Tibial artery (tissue), 4 donors: Measurements from ENCODE around the gene MCFD2.

ENCODE experiments used
- DNase-seq, 2 donors: peaks; one replicate each; pipeline ENCODE4 v3.0.0-alpha.2; 2019
- H3K27ac ChIP-seq, 2 donors: fragments of 200-600 bp; sonication (generic) in 1 of 2; 1 replicate in 1 of 2; 2 replicates in 1 of 2; pipeline ENCODE4 v1.5.1; 2018 to 2019; ENCODE audit warnings: mild to moderate bottlenecking in 1 of 2
- H3K27me3 ChIP-seq, 2 donors: fragments of 200-600 bp; sonication (generic) in 1 of 2; one replicate each; pipeline versions ENCODE4 v1.5.1 to v1.6.0; 2016 to 2019
- H3K36me3 ChIP-seq, 3 donors: fragments of 200-600 bp; sonication (generic) in 2 of 3; one replicate each; pipeline ENCODE4 v1.5.1; 2016 to 2019; ENCODE audit warnings: mild to moderate bottlenecking in 2 of 3
- H3K4me1 ChIP-seq, 4 donors: fragments of 200-600 bp; sonication (generic) in 2 of 4; 1 replicate in 3 of 4; 2 replicates in 1 of 4; pipeline ENCODE4 v1.5.1; 2016 to 2019
- H3K4me3 ChIP-seq, 2 donors: fragments of 200-600 bp; sonication (generic) in 1 of 2; 1 replicate in 1 of 2; 2 replicates in 1 of 2; pipeline ENCODE4 v1.5.1; 2018 to 2019; ENCODE audit warnings: mild to moderate bottlenecking in 2 of 2
- H3K9me3 ChIP-seq, 3 donors: fragments of 200-600 bp; sonication (generic) in 1 of 3; one replicate each; pipeline ENCODE4 v1.5.1; 2016 to 2019
- intact Hi-C: fragments of 100-400 bp; cut with DNase I; formaldehyde crosslinking; loops from one replicate; pipeline ENCODE4 v1.15.0; 2023; ENCODE audit warnings: low total_unique reads
- TF ChIP-seq, protein P1 (sequence below), 2 experiments: fragments of 200-600 bp in 1 of 2; fragments of 450-650 bp in 1 of 2; IDR thresholded peaks; one replicate each; pipeline ENCODE4 v1.5.1; 2017 to 2019; ENCODE audit warnings: antibody characterized with exemption in 2 of 2, mild to moderate bottlenecking in 1 of 2, moderate library complexity in 1 of 2

MCFD2 gene

DNA sequence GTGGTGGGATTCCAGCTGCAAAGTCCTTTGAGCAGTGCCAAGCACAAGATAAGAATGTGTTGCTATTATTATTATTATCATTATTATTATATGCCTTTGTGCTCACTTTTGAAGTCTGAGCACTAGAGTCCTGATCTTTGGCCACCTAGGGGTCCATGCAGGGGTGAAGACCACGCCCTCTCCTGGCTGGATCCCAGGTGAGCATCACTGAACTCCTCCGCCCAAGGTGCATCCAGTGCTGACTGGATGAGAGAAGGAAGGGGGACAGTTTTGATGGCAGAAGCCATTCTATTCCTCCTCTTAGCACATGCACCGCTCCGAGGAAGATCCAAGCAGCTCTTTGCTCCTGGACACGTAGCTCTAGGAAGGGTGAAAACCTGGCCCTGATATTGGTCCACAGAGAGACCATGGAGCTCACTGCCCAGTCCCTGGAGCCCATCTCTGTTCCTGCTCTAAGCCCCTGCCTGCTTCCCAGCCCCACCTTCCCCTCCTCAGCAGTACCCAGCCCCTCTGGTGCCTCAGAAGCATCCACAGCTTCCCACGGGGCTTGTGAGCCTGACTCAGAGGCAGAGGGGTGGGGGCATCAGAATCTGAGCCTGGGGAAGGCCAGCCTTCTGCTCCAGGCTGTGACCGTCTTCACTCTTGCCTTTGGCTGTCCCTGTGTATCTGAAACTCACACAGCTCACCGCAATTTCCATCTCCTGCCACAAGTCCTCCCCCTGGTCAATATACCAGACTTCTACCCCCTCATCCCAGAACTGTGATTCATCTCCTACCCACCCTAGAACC, 45.4 kb downstream of the MCFD2 start:
- no peaks in the 10 kb centered on the region for H3K36me3 ChIP-seq
- DNase-seq: no peak
- TF ChIP-seq, protein P1, sequence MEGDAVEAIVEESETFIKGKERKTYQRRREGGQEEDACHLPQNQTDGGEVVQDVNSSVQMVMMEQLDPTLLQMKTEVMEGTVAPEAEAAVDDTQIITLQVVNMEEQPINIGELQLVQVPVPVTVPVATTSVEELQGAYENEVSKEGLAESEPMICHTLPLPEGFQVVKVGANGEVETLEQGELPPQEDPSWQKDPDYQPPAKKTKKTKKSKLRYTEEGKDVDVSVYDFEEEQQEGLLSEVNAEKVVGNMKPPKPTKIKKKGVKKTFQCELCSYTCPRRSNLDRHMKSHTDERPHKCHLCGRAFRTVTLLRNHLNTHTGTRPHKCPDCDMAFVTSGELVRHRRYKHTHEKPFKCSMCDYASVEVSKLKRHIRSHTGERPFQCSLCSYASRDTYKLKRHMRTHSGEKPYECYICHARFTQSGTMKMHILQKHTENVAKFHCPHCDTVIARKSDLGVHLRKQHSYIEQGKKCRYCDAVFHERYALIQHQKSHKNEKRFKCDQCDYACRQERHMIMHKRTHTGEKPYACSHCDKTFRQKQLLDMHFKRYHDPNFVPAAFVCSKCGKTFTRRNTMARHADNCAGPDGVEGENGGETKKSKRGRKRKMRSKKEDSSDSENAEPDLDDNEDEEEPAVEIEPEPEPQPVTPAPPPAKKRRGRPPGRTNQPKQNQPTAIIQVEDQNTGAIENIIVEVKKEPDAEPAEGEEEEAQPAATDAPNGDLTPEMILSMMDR (IDR thresholded peaks at IDR 0.05): no peak
- no peak overlapping the region for H3K27ac ChIP-seq
- peaks cover 0 to 27% (median 13%) of the 10 kb centered on the region in 4 donors for H3K4me1 ChIP-seq
- intact Hi-C loops: loop anchor here (10.0 kb wide), 1 partner anchor 505 kb away; no protein-coding TSS in a partner anchor
- H3K27me3 ChIP-seq: no peaks in the 10 kb centered on the region
- H3K4me3 ChIP-seq: no peak overlapping the region
- H3K9me3 ChIP-seq: no peaks in the 10 kb centered on the region

- TF ChIP-seq, protein P1 (IDR thresholded peaks at IDR 0.05): no peak
- Histone ChIP-seq H3K27ac (no peak overlapping the region), H3K36me3 (no peaks in the 10 kb centered on the region), H3K4me3 (no peak overlapping the region), H3K4me1 (peaks cover 0 to 24% (median 13%) of the 10 kb centered on the region in 4 donors), H3K9me3 (peaks cover 0 to 4% (median 0%) of the 10 kb centered on the region in 3 donors), H3K27me3 (no peaks in the 10 kb centered on the region)
- no peak for DNase-seq
- intact Hi-C loops: loop anchor here (10.0 kb wide), 1 partner anchor 505 kb away; no protein-coding TSS in a partner anchor
These were observed 46.0 kb downstream of the MCFD2 start for GRCh38 chr2:46869621-46870020.

DNA sequence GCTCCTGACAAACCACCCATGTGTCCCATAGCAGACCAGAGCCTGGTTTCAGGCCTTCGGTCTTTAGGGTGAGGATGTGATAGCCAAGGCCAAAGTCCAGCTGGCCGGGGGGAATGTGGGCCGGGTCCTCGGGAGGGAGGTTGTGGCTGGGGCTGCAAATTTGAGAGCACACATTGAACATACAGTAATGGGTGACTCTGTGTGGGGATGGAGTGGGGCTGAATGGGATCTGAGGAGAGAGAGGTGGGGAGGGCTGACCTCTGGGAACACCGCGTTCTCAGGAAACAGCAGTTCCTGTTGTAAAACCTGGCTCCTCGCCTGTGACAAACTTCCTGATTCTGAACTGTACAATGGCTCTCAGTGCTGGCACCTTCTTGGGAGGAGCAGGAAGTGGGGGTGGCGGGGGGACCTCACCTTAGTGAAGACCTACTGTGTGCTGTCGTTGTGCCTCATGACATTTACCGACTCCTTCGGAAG, 48.8 kb downstream of the MCFD2 start:
- Histone ChIP-seq H3K36me3 (no peaks in the 10 kb centered on the region), H3K9me3 (peaks cover 0 to 4% (median 0%) of the 10 kb centered on the region in 3 donors), H3K27ac (no peak overlapping the region), H3K4me3 (no peak overlapping the region), H3K4me1 (peaks cover 0 to 7% (median 0%) of the 10 kb centered on the region in 4 donors), H3K27me3 (no peaks in the 10 kb centered on the region)
- intact Hi-C loops: no loop called here
- peak in 1 of 2 donors; percentile 78 for DNase-seq
- TF ChIP-seq, protein P1 (IDR thresholded peaks at IDR 0.05): no peak

DNA sequence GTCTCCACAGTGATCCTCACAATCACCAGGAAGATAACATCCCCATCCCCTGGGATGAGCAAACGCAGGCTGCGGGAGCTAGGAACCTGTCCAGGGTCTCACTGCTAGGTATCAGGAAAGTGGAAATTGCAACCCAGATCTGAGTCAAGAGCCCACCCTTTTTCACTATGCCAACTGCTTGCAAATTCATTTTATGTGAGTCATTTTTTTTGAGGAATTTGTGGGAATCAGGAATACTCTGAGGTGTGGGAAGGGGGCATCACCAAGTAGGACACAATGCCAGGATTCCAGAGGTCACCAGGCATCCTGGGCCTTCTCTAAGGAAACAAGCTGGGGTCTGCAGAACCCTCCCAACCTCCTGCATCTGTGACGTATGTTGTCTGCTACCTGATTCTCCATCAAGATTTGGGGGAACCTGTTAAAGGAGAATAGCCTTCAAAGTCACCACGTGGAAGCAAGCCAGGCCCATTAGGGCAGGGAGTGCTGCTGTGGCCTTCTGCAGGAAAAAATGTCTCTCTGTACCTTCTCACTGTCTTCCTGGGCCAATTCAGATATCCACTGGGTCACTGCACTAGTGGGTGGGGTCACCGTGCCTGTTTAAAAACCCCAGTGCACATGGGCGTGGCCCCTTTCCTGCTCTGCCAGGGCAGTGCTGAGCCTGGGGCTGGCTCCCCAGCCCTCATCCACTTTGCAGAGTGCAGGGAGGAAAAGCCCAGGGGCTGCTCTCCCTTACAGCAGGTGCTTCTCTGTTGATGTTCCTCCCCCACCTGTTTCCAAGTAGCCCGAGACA, 50.2 kb downstream of the MCFD2 start:
- Histone ChIP-seq H3K9me3 (peaks cover 0 to 4% (median 0%) of the 10 kb centered on the region in 3 donors), H3K4me1 (peaks cover 0 to 7% (median 0%) of the 10 kb centered on the region in 4 donors), H3K27ac (no peak overlapping the region), H3K36me3 (no peaks in the 10 kb centered on the region), H3K4me3 (no peak overlapping the region), H3K27me3 (no peaks in the 10 kb centered on the region)
- no peak for DNase-seq
- intact Hi-C loops: no loop called here
- TF ChIP-seq, protein P1 (IDR thresholded peaks at IDR 0.05): no peak

- Histone ChIP-seq H3K27me3 (no peaks in the 10 kb centered on the region), H3K36me3 (no peaks in the 10 kb centered on the region), H3K4me3 (no peak overlapping the region), H3K27ac (no peak overlapping the region), H3K4me1 (peaks cover 0 to 16% (median 5%) of the 10 kb centered on the region in 4 donors), H3K9me3 (peaks cover 0 to 4% (median 0%) of the 10 kb centered on the region in 3 donors)
- DNase-seq: no peak
- TF ChIP-seq, protein P1 (IDR thresholded peaks at IDR 0.05): no peak
- intact Hi-C loops: no loop called here
These were observed 51.7 kb downstream of the MCFD2 start for GRCh38 chr2:46863882-46864281.
